Left ventricle myocardium inferior (tissue), 1 donor: ENCODE data around the gene NRTN. TPM values are rescaled to one million over a fixed set of nuclear protein-coding genes. Genes with fewer than 3 reads are reported as not detected.
A peak's percentile ranks its signal among the peaks of the same experiment; 100 is the strongest.

Source experiments
- DNase-seq: peaks from one replicate; pipeline ENCODE4 v3.0.0-alpha.2; 2020
- H3K27ac ChIP-seq: fragments of 200-600 bp; replicated peaks from 2 replicates; pipeline ENCODE4 v1.8.0; 2021
- H3K27me3 ChIP-seq: fragments of 200-600 bp; 2 replicates; pipeline ENCODE4 v1.8.0; 2021; ENCODE audit warnings: low read depth
- H3K36me3 ChIP-seq: fragments of 200-600 bp; 2 replicates; pipeline ENCODE4 v1.8.0; 2021
- H3K4me1 ChIP-seq: fragments of 200-600 bp; 2 replicates; pipeline ENCODE4 v1.8.0; 2021
- H3K4me3 ChIP-seq: fragments of 200-600 bp; 2 replicates; pipeline ENCODE4 v1.8.0; 2021; ENCODE audit warnings: mild to moderate bottlenecking, moderate library complexity
- H3K9me3 ChIP-seq: fragments of 200-600 bp; replicated peaks from 2 replicates; pipeline ENCODE4 v1.8.0; 2021
- intact Hi-C: fragments of 100-400 bp; cut with micrococcal nuclease; formaldehyde crosslinking; loops from one replicate; pipeline ENCODE4 v1.11.0; 2022
- long read RNA-seq: library from polyadenylated mRNA; unstranded; transcript quantifications from one replicate; pipeline ENCODE4 v2.0.0, GENCODE V29; 2021
- total RNA-seq: library from RNA; stranded (reverse); fragmentation: NEBNext Ultra II Directional; extraction: Animal tissue kit (Norgen Biotek cat#: 25700); gene quantifications from one replicate; pipeline ENCODE4 v1.2.1, GENCODE V29; 2021
- TF ChIP-seq, protein P1 (sequence below): fragments of 200-600 bp; IDR thresholded peaks from 2 replicates; pipeline ENCODE4 v1.8.0; 2021; ENCODE audit warnings: antibody characterized with exemption, mild to moderate bottlenecking, borderline replicate concordance
- donor health status: DM: no; HTN: yes; CAD: no; lungs with severe emphysema.

NRTN gene, protein sequence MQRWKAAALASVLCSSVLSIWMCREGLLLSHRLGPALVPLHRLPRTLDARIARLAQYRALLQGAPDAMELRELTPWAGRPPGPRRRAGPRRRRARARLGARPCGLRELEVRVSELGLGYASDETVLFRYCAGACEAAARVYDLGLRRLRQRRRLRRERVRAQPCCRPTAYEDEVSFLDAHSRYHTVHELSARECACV
- total RNA-seq = 22.8 TPM
- long read RNA-seq, transcript NRTN-201 (2 exons, 1,109 nt) = major isoform, 9 of 134 reads
- long read RNA-seq, partial matches to known transcripts = 3 of 134 reads
- long read RNA-seq, other reads (novel, unspliced or antisense) = 122 of 134 reads

DNA sequence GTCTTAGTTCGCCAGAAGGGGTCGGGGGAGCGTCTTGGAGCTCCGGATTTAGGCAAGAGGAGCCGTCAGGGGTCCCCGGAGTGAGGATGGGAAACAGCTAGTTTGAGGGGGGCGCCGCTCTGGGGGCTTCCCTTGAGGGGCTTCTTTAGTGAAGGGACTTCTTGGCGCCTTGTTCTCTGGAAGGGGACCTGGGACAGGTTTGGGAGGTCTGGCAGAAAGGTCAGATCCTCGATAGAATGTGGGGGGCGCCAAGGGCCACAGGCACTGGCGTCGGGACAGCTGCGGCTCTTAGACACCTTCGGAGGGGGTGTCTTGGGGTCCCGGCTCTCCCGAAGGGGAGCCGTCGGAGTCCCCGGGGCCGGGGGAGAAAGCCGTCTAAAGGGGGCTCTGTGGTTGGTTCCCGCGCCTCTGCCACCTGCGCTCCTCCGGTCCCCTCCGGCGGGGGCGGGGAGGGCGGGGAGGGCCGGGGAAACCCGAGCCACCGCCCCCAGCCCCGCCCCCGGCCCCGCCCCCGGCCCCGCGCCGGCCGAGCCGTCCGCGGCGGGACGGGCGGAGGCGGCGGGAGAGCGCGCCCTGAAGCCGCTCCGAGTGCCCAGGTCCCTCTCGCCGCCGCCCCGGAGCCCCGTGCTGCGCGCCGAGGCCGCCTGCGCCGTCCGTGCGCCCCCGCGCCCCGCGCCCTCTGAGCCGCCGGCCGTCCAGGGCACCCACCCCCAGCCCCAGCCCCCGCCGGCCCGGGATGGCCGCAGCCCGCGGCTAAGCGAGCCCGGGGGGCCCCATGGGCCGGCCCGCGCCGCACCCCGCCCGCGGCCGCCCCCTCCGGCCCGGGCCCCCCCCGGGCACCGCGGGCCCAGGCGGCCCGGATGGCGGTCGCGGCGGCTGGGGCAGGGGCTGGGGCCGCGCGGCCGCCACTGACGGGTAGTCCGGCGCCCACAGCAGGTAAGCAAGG, at the start of gene NRTN:
Gene NRTN (plus strand): TSS at position 552 of the 946 bp plus-strand sequence. CDS start 19,099 bp downstream, outside the sequence.
- Histone ChIP-seq H3K4me1 (peaks cover 20% of the 10 kb centered on the region), H3K4me3 (peak within 1 kb of the TSS; percentile 65), H3K27ac (peak within 1 kb of the TSS; percentile 84), H3K9me3 (no peaks in the 10 kb centered on the region), H3K36me3 (no peaks in the 10 kb centered on the region), H3K27me3 (peaks cover 58% of the 10 kb centered on the region)
- intact Hi-C loops = no loop called here
- TF ChIP-seq, protein P1, sequence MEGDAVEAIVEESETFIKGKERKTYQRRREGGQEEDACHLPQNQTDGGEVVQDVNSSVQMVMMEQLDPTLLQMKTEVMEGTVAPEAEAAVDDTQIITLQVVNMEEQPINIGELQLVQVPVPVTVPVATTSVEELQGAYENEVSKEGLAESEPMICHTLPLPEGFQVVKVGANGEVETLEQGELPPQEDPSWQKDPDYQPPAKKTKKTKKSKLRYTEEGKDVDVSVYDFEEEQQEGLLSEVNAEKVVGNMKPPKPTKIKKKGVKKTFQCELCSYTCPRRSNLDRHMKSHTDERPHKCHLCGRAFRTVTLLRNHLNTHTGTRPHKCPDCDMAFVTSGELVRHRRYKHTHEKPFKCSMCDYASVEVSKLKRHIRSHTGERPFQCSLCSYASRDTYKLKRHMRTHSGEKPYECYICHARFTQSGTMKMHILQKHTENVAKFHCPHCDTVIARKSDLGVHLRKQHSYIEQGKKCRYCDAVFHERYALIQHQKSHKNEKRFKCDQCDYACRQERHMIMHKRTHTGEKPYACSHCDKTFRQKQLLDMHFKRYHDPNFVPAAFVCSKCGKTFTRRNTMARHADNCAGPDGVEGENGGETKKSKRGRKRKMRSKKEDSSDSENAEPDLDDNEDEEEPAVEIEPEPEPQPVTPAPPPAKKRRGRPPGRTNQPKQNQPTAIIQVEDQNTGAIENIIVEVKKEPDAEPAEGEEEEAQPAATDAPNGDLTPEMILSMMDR = no peak
- DNase-seq = no peak

DNA sequence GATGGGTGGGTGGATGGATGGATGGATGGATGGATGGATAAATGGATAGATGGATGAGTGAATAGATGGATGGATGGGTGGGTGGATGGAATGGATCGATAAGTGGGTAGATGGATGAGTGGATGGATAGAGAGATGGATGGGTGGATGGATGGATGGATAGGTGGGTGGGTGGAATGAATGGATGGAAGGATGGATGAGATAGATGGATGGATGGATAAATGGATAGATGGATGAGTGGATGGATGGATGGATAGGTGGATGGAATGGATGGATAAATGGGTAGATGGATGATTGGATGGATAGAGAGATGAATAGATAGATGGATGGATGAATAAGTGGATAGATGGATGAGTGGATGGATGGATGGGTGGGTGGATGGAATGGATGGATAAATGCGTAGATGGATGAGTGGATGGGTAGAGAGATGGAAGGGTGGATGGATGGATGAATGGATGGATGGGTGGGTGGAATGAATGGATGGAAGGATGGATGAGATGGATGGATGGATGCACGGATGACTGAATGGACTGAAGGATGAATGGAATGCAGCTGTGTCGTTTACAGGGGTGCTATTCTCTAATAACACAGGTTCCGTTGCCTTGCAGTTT, 42.2 kb upstream of the NRTN start:
- intact Hi-C loops = no loop called here
- no peaks in the 10 kb centered on the region for H3K36me3 ChIP-seq
- H3K27ac ChIP-seq = no peak overlapping the region
- H3K9me3 ChIP-seq = peaks cover 4% of the 10 kb centered on the region
- TF ChIP-seq, protein P1 = no peak
- no peak for DNase-seq
- H3K4me1 ChIP-seq = no peaks in the 10 kb centered on the region
- peaks cover 18% of the 10 kb centered on the region for H3K27me3 ChIP-seq
- no peak overlapping the region for H3K4me3 ChIP-seq

DNA sequence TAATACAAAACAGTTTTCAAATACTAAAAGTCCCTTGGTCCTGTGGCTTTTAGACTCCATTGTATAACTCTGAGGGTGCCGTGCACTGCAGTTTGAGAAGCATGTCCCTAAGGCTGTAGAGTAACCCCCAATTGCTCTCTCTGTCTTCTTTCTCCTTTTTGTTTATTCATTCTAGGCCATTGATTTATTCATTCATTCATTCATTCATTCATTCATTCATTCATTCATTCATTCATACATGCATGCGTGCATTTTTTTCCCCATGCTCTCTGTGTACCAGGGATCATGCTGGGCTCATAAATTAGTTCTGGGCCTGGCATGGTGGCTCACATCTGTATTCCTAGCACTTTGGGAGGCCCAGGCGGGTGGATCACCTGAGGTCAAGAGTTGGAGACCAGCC, 39.6 kb upstream of the NRTN start:
- intact Hi-C loops = no loop called here
- no peak overlapping the region for H3K27ac ChIP-seq
- peaks cover 6% of the 10 kb centered on the region for H3K27me3 ChIP-seq
- H3K4me3 ChIP-seq = no peak overlapping the region
- no peaks in the 10 kb centered on the region for H3K4me1 ChIP-seq
- no peaks in the 10 kb centered on the region for H3K36me3 ChIP-seq
- peaks cover 4% of the 10 kb centered on the region for H3K9me3 ChIP-seq
- TF ChIP-seq, protein P1 = no peak
- DNase-seq = no peak

DNA sequence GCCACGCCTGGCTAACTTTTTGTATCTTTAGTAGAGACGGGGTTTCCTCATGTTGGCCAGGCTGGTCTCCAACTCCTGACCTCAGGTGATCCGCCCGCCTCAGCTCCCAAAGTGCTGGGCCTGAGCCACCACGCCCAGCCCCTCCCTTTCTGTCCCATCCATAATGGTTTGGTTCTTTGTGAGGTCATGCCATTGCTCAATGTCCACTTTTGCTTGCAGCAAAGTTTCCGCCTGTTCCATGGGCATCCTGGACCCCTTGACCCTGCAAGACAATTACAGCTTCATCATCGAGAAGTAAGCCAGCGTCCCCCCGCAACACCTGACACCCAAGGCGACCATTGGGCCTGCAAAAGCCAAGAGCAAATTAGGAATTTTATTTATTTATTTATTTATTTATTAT, 36.9 kb upstream of the NRTN start:
- Histone ChIP-seq H3K4me3 (no peak overlapping the region), H3K36me3 (no peaks in the 10 kb centered on the region), H3K27ac (no peak overlapping the region), H3K9me3 (peaks cover 3% of the 10 kb centered on the region), H3K27me3 (peaks cover 12% of the 10 kb centered on the region), H3K4me1 (no peaks in the 10 kb centered on the region)
- TF ChIP-seq, protein P1 = no peak
- intact Hi-C loops = no loop called here
- no peak for DNase-seq

DNA sequence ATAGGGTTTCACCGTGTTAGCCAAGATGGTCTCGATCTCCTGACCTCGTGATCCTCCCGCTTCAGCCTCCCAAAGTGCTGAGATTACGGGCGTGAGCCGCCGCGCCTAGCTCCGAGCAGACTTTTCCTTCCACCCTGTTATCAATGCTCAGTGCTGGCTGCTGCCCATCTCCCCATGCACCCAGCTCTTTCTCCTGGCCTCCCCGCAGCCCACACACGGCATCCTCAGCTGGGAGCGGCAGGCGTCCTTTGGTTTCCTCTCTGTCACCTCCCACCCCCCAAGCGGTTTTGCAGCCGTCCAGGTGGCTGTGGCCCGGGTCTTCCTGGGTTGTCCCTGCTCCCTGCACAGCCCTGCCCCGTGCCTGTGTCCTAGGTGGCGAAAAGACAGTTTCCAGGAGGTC, 32.5 kb upstream of the NRTN start:
- no peak for DNase-seq
- H3K9me3 ChIP-seq = no peaks in the 10 kb centered on the region
- H3K27ac ChIP-seq = no peak overlapping the region
- peaks cover 12% of the 10 kb centered on the region for H3K27me3 ChIP-seq
- intact Hi-C loops = no loop called here
- H3K4me1 ChIP-seq = no peaks in the 10 kb centered on the region
- TF ChIP-seq, protein P1 = no peak
- H3K36me3 ChIP-seq = no peaks in the 10 kb centered on the region
- no peak overlapping the region for H3K4me3 ChIP-seq
